ENCODE measurements around the gene CBX8.
A peak's percentile ranks its signal among the peaks of the same experiment; 100 is the strongest.

Gene CBX8

GRCh38 chr17:79834565-79835469 lies 37.9 kb upstream of the CBX8 start:
- peak; percentile 62 for DNase-seq

- no peak for DNase-seq
Observed at GRCh38 chr17:79833744-79834564, 37.1 kb upstream of the CBX8 start.

GRCh38 chr17:79833110-79833450 lies 36.2 kb upstream of the CBX8 start:
- no peak for DNase-seq

GRCh38 chr17:79832218-79833109 lies 35.6 kb upstream of the CBX8 start:
- DNase-seq: no peak

- no peak for DNase-seq
Observed at GRCh38 chr17:79831265-79832217, 34.7 kb upstream of the CBX8 start.

GRCh38 chr17:79830763-79831264 lies 33.9 kb upstream of the CBX8 start:
- no peak for DNase-seq

- no peak for DNase-seq
Observed at GRCh38 chr17:79830303-79830702, 33.4 kb upstream of the CBX8 start.

- no peak for DNase-seq
Observed at GRCh38 chr17:79829457-79829856, 32.6 kb upstream of the CBX8 start.

- no peak for DNase-seq
Observed at GRCh38 chr17:79829004-79829403, 32.1 kb upstream of the CBX8 start.

- no peak for DNase-seq
Observed at GRCh38 chr17:79826841-79827578, 30.1 kb upstream of the CBX8 start.

- DNase-seq: no peak
Observed at GRCh38 chr17:79826204-79826680, 29.4 kb upstream of the CBX8 start.

GRCh38 chr17:79825580-79825921 lies 28.7 kb upstream of the CBX8 start:
- no peak for DNase-seq

- no peak for DNase-seq
Observed at GRCh38 chr17:79824893-79825579, 28.2 kb upstream of the CBX8 start.

GRCh38 chr17:79824234-79824633 lies 27.4 kb upstream of the CBX8 start:
- DNase-seq: no peak

- no peak for DNase-seq
Observed at GRCh38 chr17:79822583-79823124, 25.8 kb upstream of the CBX8 start.

- no peak for DNase-seq
Observed at GRCh38 chr17:79821331-79822095, 24.6 kb upstream of the CBX8 start.

GRCh38 chr17:79820959-79821330 lies 24.1 kb upstream of the CBX8 start:
- no peak for DNase-seq

GRCh38 chr17:79819534-79820276 lies 22.8 kb upstream of the CBX8 start:
- DNase-seq: no peak
